GM12878 (cell line): Measurements from ENCODE around the gene RER1. TPM values are rescaled to one million over a fixed set of nuclear protein-coding genes. Genes with fewer than 3 reads are reported as not detected.

Source experiments
- ATAC-seq: fragments of 200-7000 bp; cut with Tn5 transposase; 3 replicates; pipeline ENCODE4 v1.9.1; 2020; ENCODE audit warnings: mild to moderate bottlenecking, moderate library complexity
- BruUV-seq: library from RNA; stranded (reverse); fragments of 400-500 nt; replicated peaks from 2 replicates; lab custom pipeline; 2021; lab: Mats Ljungman, UMichigan
- CTCF ChIA-PET: fragments of 300-600 bp; sonication (Branson Sonifier 250); formaldehyde crosslinking; extraction: SDS; loops from one replicate; lab custom pipeline; 2021; ENCODE audit warnings: inconsistent platforms; lab: Yijun Ruan, JAX
- POLR2A ChIA-PET: fragments of 350-600 bp; formaldehyde crosslinking; extraction: SDS; loops from one replicate; lab custom pipeline; 2021; ENCODE audit warnings: inconsistent platforms; lab: Charles Lee
- RAD21 ChIA-PET: fragments of 300-600 bp; sonication (Branson Sonifier 250); formaldehyde crosslinking; loops from one replicate; lab custom pipeline; 2023; ENCODE audit warnings: antibody characterized with exemption; ENCODE audit not compliant: unreplicated experiment; lab: Charles Lee
- SMC1A ChIA-PET: fragments of 300-600 bp; sonication (Branson Sonifier 250); formaldehyde crosslinking; loops from one replicate; lab custom pipeline; 2023; ENCODE audit not compliant: unreplicated experiment, uncharacterized antibody; lab: Charles Lee
- DNase-seq: peaks from one replicate; pipeline ENCODE4 v3.0.0-alpha.2; 2011; ENCODE audit warnings: low read depth, low spot score
- FAIRE-seq: peaks from 3 replicates; lab custom pipeline; 2011; peaks lifted over from hg19 to GRCh38; lab: Jason Lieb, UNC
- H2AFZ ChIP-seq: 2 replicates; pipeline ENCODE4 v1.6.0; 2011; ENCODE audit warnings: low read depth, low read length, control low read depth; ENCODE audit not compliant: control insufficient read depth
- H3K27ac ChIP-seq: 2 replicates; pipeline ENCODE4 v1.5.1; 2011; ENCODE audit warnings: control low read depth; ENCODE audit not compliant: control insufficient read depth, insufficient read depth
- H3K27me3 ChIP-seq, 2 experiments: replicated peaks in 1 of 2; 2 replicates each; pipeline versions ENCODE4 v1.6.0 to v1.6.1; 2011; ENCODE audit warnings: low read length in 1 of 2; ENCODE audit not compliant: control insufficient read depth in 2 of 2, insufficient read depth in 2 of 2
- H3K36me3 ChIP-seq, 2 experiments: 2 replicates each; pipeline ENCODE4 v1.5.1; 2011; ENCODE audit warnings: low read length in 1 of 2; ENCODE audit not compliant: control insufficient read depth in 2 of 2, insufficient read depth in 2 of 2
- H3K4me1 ChIP-seq: 2 replicates; pipeline ENCODE4 v1.6.1; 2011; ENCODE audit warnings: mild to moderate bottlenecking, low read length, moderate library complexity, mixed read lengths; ENCODE audit not compliant: control insufficient read depth, insufficient read depth
- H3K4me2 ChIP-seq: 2 replicates; pipeline ENCODE4 v1.6.0; 2011; ENCODE audit warnings: control low read depth; ENCODE audit not compliant: control insufficient read depth, insufficient read depth
- H3K4me3 ChIP-seq: fragments of 200-600 bp; sonication (generic); 2 replicates; pipeline ENCODE4 v1.5.1; 2016
- H3K79me2 ChIP-seq: 2 replicates; pipeline ENCODE4 v1.6.0; 2011; ENCODE audit warnings: low read length; ENCODE audit not compliant: control insufficient read depth, insufficient read depth
- H3K9ac ChIP-seq: 2 replicates; pipeline ENCODE4 v1.8.0; 2011; ENCODE audit warnings: low read length, control low read depth, mixed read lengths; ENCODE audit not compliant: control insufficient read depth, insufficient read depth
- H3K9me3 ChIP-seq: replicated peaks from 3 replicates; pipeline ENCODE4 v1.5.1; 2011; ENCODE audit warnings: mild to moderate bottlenecking, low read length; ENCODE audit not compliant: control insufficient read depth, insufficient read depth
- H4K20me1 ChIP-seq: 2 replicates; pipeline ENCODE4 v1.6.0; 2011; ENCODE audit not compliant: control insufficient read depth, insufficient read depth
- BACH1 ChIP-seq: fragments of 450-650 bp; IDR thresholded peaks from 2 replicates; pipeline ENCODE4 v1.6.1; 2017; ENCODE audit warnings: mild to moderate bottlenecking, borderline replicate concordance
- GABPA ChIP-seq: IDR thresholded peaks from 2 replicates; pipeline ENCODE4 v1.6.1; 2014; ENCODE audit warnings: antibody characterized with exemption, low read depth, mild to moderate bottlenecking, inconsistent platforms
- GATAD2B ChIP-seq: fragments of 450-650 bp; conservative IDR thresholded peaks from 2 replicates; pipeline ENCODE4 v1.6.1; 2017; ENCODE audit warnings: low read depth, mild to moderate bottlenecking, moderate library complexity
- IKZF1 ChIP-seq: fragments of 450-650 bp; conservative IDR thresholded peaks from 2 replicates; pipeline ENCODE4 v1.6.1; 2017; ENCODE audit warnings: antibody characterized with exemption, mild to moderate bottlenecking
- JUNB ChIP-seq: IDR thresholded peaks from 2 replicates; pipeline ENCODE4 v1.6.1; 2016; ENCODE audit warnings: antibody characterized with exemption, mild to moderate bottlenecking
- KAT2A ChIP-seq: conservative IDR thresholded peaks from 2 replicates; pipeline ENCODE4 v1.6.1; 2011; ENCODE audit warnings: low read depth, low read length; ENCODE audit not compliant: control insufficient read depth
- MTA2 ChIP-seq: fragments of 450-650 bp; IDR thresholded peaks from 2 replicates; pipeline ENCODE4 v1.6.1; 2016; ENCODE audit warnings: low read depth, mild to moderate bottlenecking, moderate library complexity
- PML ChIP-seq: IDR thresholded peaks from 2 replicates; pipeline ENCODE4 v1.6.1; 2012; ENCODE audit warnings: low read length, inconsistent platforms
- POLR2AphosphoS5 ChIP-seq: IDR thresholded peaks from 2 replicates; pipeline ENCODE4 v1.6.1; 2011; ENCODE audit warnings: mild to moderate bottlenecking, low read length, inconsistent platforms
- POU2F2 ChIP-seq: IDR thresholded peaks from 3 replicates; pipeline ENCODE4 v1.6.1; 2011; ENCODE audit warnings: low read depth, mild to moderate bottlenecking, low read length, borderline replicate concordance
- SUZ12 ChIP-seq: fragments of 200-600 bp; sonication (generic); IDR thresholded peaks from one replicate; pipeline ENCODE4 v1.6.1; 2018; ENCODE audit warnings: antibody characterized with exemption, mild to moderate bottlenecking; ENCODE audit not compliant: unreplicated experiment
- TBL1XR1 ChIP-seq: IDR thresholded peaks from 2 replicates; pipeline ENCODE4 v1.6.1; 2012; ENCODE audit warnings: low read depth, low read length, improper control_type of control experiment
- TCF12 ChIP-seq: IDR thresholded peaks from 2 replicates; pipeline ENCODE4 v1.6.1; 2011; ENCODE audit warnings: low read depth, mild to moderate bottlenecking, low read length
- WGBS: methylation state at CpG from one replicate; pipeline ENCODE4 v1.1.6; 2016; ENCODE audit warnings: low lambda C conversion rate; ENCODE audit not compliant: insufficient replicate concordance, insufficient coverage; ENCODE audit errors: missing lambda C conversion rate; 5-methylcytosine and 5-hydroxymethylcytosine counted together
- in situ Hi-C: fragments of 300-500 bp; cut with MboI; formaldehyde crosslinking; loops from 9 replicates; pipeline ENCODE4 v1.14.3; 2018; ENCODE audit warnings: mixed read lengths
- intact Hi-C: fragments of 100-400 bp; cut with micrococcal nuclease; formaldehyde crosslinking; loops from one replicate; pipeline ENCODE4 v1.14.2; 2022; ENCODE audit not compliant: unreplicated experiment
- polyA plus RNA-seq, 11 experiments: library from polyadenylated mRNA; depleted of rRNA in 4 of 11; unstranded in 6 of 11; stranded (reverse) in 5 of 11; fragments of >200 nt; fragmentation: Nextera tagmentation in 4 of 11; fragmentation: Illumina TruSeq in 1 of 11; extraction: Ambion mirVana in 4 of 11; extraction: Trizol in 1 of 11; gene quantifications; 1 replicate in 1 of 11; 2 replicates in 10 of 11; pipeline versions ENCODE4 v1.2.1 to v1.2.3, GENCODE V29; 2011 to 2016; ENCODE audit warnings: inconsistent platforms in 2 of 11, missing spikeins in 2 of 11, low read depth in 1 of 11
- total RNA-seq, 4 experiments: library from RNA; depleted of rRNA in 3 of 4; stranded (reverse); fragments of >200 nt in 3 of 4; fragmentation: Illumina TruSeq in 1 of 4; extraction: Trizol in 1 of 4; gene quantifications; 2 replicates each; pipeline versions ENCODE4 v1.2.1 to v1.2.3, GENCODE V29; 2013 to 2021
- TF ChIP-seq, protein P1 (sequence below): IDR thresholded peaks from 2 replicates; pipeline ENCODE4 v1.6.1; 2012; ENCODE audit warnings: low read depth, low read length, improper control_type of control experiment
- TF ChIP-seq, protein P2 (sequence below): fragments of 150-350 bp; IDR thresholded peaks from 2 replicates; pipeline ENCODE4 v1.6.1; 2014; ENCODE audit warnings: mild to moderate bottlenecking, low read depth, low read length
- TF ChIP-seq, protein P3 (sequence below): fragments of 450-650 bp; IDR thresholded peaks from 2 replicates; pipeline ENCODE4 v1.6.1; 2017; ENCODE audit warnings: low read depth, mild to moderate bottlenecking, moderate library complexity
- TF ChIP-seq, protein P4 (sequence below): IDR thresholded peaks from 2 replicates; pipeline ENCODE4 v1.6.1; 2011; ENCODE audit warnings: borderline replicate concordance, low read depth, mild to moderate bottlenecking, moderate library complexity, low read length; ENCODE audit not compliant: insufficient read depth, poor library complexity, severe bottlenecking

The RER1 gene
- total and polyA plus RNA-seq, 10 of the 15 experiments (the other 5 are each of a cell fraction or from before 2014, with no cell fraction given) = 29.2 to 274 (median 136) TPM

DNA sequence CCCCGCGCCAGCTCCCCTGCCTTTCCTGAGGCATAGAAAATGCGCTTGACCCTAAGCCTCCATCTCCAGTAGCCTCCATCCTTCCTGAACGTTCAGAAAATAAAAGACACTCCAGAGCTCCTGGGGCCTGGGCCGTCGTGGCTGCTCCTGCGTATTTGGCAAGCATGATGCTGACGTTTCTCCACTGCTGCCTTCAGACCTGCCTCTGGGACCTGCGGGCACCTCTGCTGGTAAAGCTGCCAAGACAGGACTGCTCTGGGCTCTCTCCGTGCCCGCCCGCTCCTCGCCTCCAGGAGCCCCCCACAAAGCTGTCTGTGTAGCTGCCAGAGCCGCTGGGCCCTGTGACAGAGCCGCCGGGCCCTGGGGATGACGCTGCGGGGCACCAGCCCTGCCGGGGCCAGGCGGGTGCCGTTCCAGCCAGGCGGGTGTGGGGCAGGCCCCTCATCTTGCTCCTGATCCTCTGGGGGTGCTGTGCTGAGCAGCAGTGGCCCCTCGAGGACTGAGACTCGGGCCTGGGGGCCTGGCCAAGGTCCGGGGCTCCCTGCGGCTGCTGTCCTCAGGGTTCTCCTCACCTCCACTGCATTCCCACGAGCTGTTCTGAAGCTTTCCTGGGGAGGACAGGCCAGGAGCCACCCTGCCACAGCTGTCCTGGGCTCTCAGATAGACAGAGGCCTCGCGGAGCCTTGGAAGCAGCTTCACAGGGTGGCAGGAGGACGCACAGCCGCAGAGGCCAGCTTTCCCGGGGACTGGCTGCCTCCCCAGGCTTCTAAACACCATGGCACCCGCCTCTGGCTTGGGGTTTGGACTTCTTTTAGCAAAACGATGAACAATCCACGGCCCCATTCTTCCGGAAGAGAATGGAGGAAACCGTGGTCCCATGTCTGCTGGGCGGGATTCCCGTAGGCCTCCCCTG is 48.4 kb upstream of the RER1 start (continued):
- TF ChIP-seq, protein P1, sequence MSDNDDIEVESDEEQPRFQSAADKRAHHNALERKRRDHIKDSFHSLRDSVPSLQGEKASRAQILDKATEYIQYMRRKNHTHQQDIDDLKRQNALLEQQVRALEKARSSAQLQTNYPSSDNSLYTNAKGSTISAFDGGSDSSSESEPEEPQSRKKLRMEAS = no peak
- TF ChIP-seq, protein P2, sequence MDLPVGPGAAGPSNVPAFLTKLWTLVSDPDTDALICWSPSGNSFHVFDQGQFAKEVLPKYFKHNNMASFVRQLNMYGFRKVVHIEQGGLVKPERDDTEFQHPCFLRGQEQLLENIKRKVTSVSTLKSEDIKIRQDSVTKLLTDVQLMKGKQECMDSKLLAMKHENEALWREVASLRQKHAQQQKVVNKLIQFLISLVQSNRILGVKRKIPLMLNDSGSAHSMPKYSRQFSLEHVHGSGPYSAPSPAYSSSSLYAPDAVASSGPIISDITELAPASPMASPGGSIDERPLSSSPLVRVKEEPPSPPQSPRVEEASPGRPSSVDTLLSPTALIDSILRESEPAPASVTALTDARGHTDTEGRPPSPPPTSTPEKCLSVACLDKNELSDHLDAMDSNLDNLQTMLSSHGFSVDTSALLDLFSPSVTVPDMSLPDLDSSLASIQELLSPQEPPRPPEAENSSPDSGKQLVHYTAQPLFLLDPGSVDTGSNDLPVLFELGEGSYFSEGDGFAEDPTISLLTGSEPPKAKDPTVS = no peak
- TF ChIP-seq JUNB = no peak
- TF ChIP-seq TCF12 = no peak
- TF ChIP-seq TBL1XR1 = no peak

DNA sequence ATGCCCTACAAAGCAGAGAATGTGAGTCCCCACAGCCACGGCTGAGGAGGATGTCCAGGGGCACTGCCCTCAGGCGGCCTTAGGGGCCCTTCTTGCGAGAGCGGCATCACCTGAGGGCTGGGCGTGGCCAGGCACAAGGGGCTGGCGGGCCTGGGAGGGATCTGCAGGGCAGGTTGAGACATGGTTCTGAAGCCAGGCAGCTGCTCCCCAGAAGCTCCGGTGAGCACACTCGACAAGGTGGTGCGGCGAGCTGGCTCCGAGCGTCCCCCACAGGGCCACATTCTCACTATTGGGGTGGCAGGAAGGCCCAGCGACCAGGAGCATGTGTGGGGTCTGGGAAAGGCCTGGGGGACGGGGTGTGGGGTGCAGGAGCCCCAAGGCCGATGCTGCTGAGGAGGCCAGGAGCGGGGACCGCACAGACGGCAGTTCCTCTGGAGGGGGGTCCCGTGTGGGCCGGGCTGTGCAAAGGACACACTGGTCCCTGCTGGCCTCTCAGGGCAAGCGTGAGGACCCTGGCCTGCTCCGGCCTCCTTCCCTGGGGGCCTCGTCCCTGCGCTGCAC is 47.4 kb upstream of the RER1 start:
- FAIRE-seq (no peak), ATAC-seq (no peak), DNase-seq (no peak)
- H4K20me1 ChIP-seq = no peaks in the 10 kb centered on the region
- ChIA-PET POLR2A (no interaction called here), SMC1A (no interaction called here), CTCF (no interaction called here), RAD21 (no interaction called here)
- no peak overlapping the region for H3K4me2 ChIP-seq
- no peaks in the 10 kb centered on the region for H3K9me3 ChIP-seq
- no TSS peak for BruUV-seq
- H3K79me2 ChIP-seq = no peaks in the 10 kb centered on the region
- no peak overlapping the region for H3K4me3 ChIP-seq
- no peak overlapping the region for H2AFZ ChIP-seq
- in situ Hi-C loops (no loop called here), intact Hi-C loops (no loop called here)
- no peak overlapping the region for H3K9ac ChIP-seq
- 49% methylated on average over 21 of the region's 24 CpGs for WGBS
- H3K27ac ChIP-seq = no peak overlapping the region
- H3K36me3 ChIP-seq = no peaks in the 10 kb centered on the region
- no peaks in the 10 kb centered on the region; a peak in 1 of 4 replicates for H3K27me3 ChIP-seq
- no peaks in the 10 kb centered on the region for H3K4me1 ChIP-seq
- TF ChIP-seq POLR2AphosphoS5 (no peak), BACH1 (no peak), POU2F2 (no peak), KAT2A (no peak), PML (no peak), GATAD2B (no peak), MTA2 (no peak), SUZ12 (no peak), GABPA (no peak), IKZF1 (no peak)
- TF ChIP-seq, protein P3, sequence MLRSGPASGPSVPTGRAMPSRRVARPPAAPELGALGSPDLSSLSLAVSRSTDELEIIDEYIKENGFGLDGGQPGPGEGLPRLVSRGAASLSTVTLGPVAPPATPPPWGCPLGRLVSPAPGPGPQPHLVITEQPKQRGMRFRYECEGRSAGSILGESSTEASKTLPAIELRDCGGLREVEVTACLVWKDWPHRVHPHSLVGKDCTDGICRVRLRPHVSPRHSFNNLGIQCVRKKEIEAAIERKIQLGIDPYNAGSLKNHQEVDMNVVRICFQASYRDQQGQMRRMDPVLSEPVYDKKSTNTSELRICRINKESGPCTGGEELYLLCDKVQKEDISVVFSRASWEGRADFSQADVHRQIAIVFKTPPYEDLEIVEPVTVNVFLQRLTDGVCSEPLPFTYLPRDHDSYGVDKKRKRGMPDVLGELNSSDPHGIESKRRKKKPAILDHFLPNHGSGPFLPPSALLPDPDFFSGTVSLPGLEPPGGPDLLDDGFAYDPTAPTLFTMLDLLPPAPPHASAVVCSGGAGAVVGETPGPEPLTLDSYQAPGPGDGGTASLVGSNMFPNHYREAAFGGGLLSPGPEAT = no peak
- TF ChIP-seq, protein P1 = no peak
- TF ChIP-seq, protein P4, sequence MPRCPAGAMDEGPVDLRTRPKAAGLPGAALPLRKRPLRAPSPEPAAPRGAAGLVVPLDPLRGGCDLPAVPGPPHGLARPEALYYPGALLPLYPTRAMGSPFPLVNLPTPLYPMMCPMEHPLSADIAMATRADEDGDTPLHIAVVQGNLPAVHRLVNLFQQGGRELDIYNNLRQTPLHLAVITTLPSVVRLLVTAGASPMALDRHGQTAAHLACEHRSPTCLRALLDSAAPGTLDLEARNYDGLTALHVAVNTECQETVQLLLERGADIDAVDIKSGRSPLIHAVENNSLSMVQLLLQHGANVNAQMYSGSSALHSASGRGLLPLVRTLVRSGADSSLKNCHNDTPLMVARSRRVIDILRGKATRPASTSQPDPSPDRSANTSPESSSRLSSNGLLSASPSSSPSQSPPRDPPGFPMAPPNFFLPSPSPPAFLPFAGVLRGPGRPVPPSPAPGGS = no peak
